COLO668 (cell line): ENCODE data around the gene GPR155.
A peak's percentile ranks its signal among the peaks of the same experiment; 100 is the strongest.
"Not testable (repeated sequence)": the region's sequence is repeated elsewhere in the genome, so short reads cannot be mapped to it uniquely, and the experiment has no call there.

Experiments
- DNase-seq: peaks from one replicate; lab custom pipeline; 2025; ENCODE audit not compliant: unreplicated experiment; lab: John Stamatoyannopoulos, UW

The GPR155 gene

DNA sequence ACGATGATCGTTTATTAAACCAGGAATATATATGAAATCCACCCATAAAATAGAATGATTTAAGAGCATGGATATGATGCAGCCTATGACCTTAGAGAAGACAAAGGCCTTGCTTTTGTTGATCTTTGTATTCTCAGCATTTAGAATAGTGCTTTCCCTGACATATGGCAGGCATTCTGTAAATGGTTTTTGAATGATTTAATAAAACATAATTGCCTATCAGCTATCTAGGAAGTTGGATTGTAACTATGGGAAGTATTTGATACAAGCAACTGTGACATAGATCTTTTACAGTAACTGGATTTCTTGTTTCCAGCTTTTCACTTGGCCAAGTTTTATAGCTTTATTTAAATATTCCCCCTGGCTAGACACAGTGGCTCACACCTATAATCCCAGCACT lies 5.1 kb upstream of the GPR155 start:
- DNase-seq = no peak

DNA sequence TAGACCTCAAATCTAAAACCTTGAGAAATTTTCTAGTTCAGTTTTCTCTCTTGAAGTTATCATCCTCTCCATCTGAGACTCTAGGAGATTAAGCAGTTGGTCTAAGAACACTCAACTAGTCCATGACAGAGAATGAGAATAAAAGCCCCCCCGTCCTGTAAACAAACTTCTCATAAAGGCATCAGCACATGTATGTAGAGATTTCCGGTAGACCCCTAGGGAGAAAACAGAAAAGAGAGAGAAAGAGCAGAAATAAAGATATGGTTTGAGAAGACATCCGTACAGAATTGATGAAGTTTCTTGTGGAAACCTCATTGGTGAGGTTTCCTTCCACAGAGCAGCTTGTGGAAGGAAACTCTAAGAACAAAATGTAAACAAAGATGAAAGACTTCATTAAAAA lies 3.2 kb upstream of the GPR155 start:
- DNase-seq = no peak

DNA sequence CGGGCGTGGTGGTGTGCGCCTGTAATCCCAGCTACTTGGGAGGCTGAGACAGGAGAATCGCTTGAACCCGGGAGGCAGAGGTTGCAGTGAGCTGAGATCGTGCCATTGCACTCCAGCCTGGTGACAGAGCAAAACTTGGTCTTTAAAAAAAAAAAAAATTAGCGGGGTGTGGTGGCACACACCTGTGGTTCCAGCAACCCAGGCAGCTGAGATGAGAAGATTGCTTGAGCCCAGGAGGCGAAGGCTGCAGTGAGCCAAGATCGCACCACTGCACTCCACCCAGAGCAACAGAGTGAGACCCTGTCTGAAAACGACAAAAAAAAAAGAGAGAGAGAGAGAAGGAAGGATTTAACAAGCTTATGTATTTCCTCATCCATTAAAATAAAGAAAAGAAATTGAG lies 2.7 kb upstream of the GPR155 start:
- not testable (repeated sequence) for DNase-seq

DNA sequence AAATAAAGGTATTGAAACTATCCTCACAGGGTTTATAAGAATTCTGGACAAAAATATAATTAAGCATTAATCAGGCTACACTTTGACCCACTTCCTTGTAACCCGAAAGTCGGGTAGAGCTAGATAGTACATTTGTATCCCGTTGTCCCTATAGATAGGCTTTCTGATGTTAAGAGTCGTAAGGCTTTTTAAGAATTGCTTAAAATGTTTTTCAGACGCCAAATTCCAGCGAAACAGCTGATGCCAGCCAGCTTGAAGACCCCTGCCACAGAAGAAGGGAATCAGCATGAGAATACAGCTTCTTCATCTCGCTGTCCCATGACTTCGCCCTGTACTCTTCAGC lies 962 bp upstream of the GPR155 start:
- no peak for DNase-seq

DNA sequence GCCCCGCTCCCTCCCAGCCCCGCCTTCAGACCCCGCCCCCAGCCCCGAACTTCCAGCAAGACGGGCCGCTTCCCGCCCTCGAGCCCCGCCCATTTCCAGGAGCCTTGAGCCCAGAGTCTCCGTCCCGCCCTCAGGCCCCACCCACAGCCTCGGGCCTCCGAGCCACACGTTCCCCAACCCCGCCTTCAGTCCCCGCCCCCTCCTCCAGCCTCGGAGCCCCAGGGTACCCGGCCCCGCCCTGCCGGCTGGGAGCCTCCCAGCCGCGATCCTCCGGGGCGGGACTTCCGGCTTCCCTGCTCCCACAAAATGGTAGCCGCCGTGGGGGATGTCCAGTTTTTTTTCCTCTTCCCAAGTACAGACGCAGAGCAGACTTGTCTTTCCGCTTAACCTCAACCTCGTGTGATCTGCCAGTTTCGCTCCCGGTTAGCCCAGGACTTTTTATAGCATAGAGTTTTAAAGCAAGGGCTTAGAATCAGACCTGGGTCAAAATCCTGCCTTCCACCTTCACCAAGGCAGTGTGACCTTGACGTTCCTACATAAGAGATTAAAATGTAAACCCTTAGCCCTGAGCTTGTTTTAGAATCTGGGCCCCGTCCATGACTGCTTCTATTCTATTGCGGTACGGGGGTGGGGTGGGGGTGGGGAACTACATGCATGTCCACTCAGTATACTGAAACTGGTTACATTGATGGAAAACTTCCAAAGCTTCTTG lies 435 bp upstream of the GPR155 start:
- peak; percentile 99 for DNase-seq

DNA sequence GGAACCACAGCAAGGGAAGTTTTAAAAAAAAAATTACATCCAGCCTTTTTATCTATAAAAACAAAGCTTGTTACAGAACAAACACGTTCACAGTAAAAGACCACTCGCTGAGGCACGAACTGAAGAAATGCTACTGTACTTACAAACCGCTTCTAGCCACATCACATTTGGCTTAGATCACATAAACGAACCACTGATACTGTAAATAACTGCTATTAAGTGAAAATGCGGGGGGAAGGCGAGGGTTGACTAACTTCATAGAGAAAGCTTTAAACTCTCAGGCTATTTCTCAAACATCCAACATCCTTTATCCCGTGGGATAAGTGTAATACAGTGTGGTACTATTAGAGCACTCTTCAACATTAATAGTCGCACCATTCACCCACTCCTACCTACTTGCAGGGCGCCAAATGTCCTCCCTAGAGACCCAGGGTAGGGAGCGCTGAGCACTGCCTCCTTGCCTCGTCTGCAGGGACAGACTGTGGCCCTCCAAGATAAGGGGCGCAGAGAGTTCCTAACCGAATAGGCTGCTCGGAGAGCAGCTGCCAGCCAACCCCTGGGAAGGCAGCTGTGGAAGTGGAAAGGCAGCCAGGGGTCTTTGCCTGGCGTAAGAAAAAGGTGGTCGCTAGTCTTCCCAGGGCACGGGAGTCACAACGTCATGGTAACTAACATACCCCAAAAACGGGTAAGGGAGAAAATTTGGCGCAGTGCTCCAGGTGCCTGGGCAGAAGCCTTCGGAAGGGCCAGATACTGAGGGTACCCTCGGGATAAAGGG lies 854 bp downstream of the GPR155 start:
- DNase-seq = no peak

DNA sequence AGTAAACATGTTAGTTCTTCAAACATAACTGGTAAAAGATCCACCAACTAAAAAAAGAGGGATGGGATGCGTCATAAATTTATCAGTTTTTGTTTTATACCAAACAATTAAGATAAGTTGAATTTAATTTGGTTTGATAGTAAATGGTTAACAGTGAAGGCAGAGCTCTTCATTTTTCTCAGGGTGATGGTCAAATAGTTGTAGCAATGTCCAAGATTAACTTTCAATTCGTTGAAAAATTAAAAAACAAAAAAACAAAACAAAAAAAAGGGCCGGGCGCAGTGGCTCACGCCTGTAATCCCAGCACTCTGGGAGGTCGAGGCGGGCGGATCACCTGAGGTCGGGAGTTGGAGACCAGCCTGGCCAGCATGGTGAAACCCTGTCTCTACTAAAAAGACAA lies 1.8 kb downstream of the GPR155 start:
- DNase-seq = not testable (repeated sequence)

DNA sequence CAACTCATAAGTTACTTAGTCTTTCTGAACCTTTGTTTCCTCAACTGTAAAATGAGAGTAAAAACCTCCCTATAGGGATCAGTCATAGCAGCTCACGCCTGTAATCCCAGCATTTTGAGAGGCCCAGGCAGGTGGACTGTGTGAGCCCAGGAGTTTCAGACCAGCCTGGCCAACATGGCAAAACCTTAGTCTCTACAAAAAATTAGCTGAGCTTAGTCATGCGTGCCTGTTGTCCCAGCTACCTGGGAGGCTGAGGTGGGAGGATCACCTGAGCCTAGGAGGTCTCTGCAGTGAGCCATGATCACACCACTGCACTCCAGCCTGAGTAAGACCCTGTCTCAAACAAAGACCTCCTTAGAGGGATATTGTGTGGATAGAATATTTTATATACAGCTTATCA lies 2.3 kb downstream of the GPR155 start:
- no peak for DNase-seq

DNA sequence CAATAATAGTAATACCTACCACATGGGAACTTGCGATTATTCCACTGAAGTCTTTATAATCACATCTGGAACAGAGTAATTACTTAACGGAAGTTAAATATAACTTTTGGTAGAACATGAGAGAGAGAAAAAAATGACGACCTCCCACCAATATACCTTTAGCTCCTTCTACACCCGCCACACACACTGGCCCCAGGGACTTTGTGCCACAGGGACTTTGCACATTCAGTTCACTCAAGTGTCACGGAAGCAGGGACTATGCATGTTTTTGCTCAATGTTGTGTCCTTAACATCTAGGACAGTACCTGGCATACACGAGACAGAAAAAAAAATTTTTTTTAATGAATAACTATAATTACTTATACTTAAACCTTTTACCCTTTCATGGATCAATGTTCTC lies 4.0 kb downstream of the GPR155 start:
- no peak for DNase-seq

DNA sequence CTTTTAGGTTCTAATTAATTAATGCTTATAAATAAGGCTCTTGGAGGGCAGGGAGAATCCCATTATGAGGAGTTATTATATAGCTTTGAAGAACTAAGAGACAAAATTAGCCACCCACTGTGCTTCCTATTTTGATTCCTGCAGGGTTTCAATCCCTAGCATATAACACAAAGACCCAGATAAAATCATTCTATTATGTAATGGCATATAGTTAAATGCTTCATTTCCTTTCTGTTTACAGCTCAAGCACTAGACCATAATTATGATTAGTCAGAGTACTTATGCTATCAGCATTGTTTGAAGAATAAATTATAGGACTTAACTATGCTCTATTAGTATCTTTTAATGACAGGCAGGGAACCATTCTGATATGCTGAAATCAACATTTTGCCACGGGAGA lies 9.1 kb downstream of the GPR155 start:
- DNase-seq = no peak

DNA sequence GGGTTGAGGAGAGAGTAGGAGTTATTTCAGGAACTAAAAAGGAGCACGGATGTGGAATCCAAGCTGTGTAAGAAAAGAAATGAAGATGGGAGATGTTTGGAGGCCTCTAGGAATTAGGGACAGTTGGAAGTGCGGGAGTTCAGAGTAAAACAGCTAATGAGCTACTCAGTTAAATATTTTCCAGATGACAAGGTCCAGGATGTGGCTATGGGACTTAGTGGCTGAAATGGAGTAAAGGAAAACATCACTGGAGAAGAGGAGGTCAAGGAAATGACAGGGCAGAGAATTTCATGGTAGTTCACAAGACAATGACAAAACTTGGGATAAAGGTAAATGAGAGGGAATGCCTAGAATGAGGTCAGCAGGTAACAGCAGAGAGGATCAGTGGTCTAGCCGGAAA lies 13.0 kb downstream of the GPR155 start:
- no peak for DNase-seq

DNA sequence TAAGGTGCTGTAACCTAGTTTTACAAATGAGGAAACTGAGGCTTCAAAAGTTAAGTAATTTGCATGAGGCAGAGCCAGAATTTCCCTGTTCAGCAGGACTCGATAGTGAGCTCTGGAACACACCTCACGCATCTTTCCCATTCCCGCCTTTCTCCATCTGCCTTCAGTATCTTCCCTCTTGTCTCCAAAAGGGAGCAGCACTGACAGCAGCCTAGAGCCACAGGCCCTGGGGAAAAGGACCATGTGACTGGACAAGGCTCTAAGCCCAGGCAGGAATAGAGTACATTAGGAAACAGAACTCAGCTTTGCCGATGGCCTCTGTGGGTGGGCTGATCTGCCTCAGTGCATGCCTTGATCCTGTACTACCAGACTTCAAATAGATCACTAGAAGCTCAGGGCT lies 21.5 kb downstream of the GPR155 start:
- no peak for DNase-seq

DNA sequence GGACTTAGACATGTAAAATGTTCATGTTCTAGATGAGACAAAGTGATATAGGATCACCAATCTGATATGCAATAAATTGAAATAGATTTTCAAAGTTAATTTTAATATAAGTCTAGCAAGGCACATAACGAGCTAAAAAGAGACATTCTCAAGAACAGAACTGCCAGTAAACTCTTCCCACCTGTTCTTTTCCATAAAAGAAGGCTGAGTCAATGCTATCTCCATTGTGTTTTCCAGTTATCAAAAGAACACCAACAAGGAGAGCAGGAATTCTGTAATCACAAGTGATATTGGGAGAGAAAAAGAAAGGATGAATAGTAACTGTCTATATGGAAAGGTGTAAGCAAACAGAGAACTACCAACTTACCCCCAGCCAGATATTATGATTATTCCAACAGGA lies 25.6 kb downstream of the GPR155 start:
- no peak for DNase-seq

DNA sequence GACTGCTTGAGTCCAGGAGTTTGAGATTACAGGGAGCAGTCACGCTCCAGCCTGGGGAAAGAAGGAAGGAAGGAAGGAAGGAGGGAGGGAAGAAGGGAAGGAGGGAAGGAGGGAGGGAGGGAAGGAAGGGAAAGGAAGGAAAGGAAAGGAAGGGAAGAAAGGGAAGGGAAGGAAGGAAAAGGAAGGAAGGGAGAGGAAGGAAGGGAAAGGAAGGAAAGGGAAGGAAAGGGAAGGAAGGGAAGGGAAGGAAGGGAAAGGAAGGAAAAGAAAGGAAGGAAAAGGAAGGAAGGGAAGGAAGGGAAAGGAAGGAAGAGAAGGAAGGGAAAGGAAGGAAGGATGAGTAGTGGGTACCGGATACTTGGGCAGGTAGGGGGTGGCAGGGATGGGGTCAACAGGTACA lies 32.3 kb downstream of the GPR155 start:
- no peak for DNase-seq

DNA sequence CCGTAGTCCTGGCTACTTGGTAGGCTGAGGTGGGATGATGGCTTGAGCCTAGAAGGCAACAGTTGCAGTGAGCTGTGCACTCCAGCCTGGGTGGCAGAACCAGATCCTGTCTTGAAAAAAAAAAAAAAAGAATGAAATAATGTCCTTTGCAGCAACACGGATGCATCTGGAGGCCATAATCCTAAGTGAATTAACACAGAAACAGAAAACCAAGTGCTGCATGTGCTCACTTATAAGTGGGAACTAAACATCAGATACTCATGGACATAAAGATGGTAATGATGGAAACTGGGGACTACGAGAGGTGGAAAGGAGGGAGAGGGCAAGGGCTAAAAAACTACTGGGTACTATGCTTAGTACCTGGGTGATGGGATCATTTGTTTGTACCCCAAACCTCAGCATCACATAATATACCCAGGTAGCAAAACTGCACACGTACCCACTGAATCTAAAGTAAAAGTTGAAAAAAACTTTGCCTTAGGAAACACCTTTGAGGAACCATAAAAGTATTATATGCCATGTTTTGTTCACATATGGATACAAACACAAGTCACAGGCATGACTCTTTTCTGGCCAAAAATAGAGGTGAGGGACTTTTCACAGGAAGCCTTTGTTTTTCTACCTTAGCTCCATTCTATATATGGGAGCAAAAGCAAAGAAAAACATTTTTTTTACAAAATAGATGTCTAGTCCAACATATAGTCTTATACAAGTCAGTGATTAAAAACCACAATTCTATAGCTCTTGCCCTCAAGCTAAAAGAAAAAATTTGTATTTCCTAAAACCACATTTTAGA lies 36.6 kb downstream of the GPR155 start:
- DNase-seq = no peak

DNA sequence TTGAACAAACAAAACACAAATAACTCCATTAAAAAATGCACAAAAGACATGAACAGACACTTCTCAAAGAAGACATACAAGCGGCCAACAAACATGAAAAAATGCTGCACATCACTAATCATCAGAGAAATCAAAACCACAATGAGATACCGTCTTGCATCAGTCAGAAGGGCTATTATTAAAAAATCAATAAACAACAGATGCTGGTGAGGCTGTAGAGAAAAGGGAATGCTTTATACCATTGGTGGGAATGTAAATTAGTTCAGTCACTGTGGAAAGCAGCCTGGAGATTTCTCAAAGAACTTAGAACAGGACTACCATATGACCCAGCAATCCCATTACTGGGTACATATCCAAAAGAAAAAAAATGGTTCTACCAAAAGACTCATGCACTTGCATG lies 37.8 kb downstream of the GPR155 start:
- no peak for DNase-seq

DNA sequence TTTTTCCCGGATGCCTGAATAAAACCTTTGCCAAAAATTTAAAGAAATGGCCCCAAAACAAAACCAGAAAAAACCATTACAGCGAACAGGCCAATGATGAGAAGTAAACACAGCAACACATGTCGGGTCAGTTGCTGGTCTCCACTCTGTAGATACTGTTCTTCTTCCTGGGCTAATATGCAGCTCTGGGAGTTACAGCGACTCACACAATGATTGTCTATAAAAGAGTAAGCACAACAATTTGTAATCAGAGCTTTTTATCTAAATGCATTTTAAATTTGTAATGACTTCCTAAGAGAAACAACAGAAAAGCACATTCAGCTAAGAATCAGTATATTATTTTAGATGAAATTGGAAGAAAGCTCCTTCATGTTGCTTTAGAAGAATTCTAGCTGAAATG lies 40.3 kb downstream of the GPR155 start:
- DNase-seq = no peak

DNA sequence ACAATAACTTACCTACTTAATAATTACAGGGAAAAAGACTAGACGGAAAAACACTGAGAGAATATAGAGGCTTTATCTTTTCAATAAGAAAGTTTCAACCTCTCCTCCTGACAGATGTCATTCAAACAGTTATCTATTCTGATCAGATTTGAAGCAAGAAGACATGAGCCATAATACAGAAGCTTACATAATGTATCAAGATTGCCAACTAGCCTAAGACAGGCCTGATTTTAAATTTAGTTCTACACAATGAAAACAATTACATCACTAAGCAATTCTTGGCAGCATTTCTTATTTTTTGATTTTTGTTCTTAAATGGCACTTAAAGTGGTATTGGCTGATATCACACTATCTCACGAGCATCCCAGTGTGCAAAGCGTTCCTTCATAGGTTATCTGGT lies 41.6 kb downstream of the GPR155 start:
- DNase-seq = no peak

DNA sequence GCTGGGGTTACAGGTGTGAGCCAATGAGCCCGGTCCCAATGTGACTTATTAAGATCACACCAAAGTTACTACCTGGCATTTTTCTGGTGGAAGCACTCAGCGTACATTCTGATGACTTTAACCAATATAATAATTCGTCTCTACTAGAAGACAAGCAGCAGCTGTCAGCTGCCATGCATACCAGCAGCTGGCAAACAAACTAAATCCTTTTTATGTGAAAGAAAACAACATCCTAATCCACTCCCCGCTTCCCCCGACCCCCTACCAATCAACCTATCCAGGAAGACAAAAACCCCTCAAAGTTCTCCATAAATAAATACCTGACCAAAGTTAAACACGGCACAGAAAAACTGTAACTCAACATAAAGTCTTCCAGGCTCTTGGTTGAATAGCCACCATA lies 42.1 kb downstream of the GPR155 start:
- DNase-seq = no peak

DNA sequence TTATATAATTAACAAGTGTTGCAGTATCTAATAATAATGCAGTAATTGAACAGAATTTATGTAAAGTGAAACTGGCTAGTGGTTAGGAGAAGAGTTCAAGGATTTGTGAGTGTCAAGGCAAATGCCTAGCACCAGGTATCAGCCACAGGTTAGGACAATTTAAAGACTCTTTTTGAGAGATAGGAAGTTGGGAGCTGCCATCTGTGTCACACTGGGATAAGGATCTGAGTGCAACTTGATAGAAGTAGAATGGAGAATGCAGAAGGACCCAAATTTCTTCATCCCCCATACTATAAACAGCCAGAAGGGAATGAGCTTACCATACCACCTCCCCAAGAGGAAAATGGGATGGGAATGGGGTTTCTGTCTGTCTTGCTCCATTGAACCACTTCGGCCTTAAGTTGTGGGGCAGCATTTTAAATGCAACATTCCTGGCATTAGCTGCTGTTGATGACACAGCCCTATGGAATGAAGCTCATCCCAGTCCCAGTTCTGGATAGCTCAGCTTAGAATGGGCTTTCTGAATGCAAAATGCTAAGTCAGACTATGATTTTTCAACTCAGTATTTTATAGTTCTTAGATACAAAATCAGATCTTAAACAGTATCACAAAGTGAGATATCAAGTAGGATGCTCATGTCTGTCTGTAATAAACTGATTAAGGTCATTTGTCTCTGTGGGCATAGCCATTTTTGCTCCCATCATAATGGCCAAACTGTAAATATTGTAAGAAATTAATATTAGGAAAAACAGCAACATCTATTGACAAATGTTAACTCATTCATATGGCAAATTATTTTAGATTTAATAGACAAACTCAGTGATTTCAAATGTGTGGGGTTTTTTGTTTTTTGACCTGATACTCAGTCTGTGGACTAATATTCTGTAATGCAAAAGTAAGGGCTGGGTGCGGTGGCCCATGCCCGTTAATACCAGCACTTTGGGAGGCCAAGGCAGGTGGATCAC lies 44.0 kb downstream of the GPR155 start:
- no peak for DNase-seq

DNA sequence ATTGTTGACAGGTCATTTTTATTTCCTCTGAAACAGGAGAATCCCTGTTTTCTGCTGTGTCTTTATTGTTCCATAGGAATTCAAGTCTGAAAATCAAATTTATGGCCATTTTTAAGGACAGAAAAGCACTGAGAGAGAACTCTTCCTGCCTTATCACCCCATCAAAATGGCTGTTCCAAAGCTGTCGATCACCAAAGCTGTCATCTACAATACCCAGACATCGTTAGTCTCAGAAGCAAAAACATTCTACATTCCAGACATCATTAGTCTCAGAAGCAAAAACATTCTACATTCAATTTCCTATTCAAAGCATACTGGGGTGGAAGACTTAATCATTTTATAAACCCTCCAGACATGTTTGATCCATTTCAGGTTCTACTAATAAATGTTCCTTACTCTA lies 46.9 kb downstream of the GPR155 start:
- no peak for DNase-seq
